Measurements from ENCODE around the gene AIFM1.

The AIFM1 gene

GRCh38 chrX:130090364-130090763 lies 75.3 kb downstream of the AIFM1 start:
- H3K79me2 ChIP-seq (ENCODE audit: low read length): no peaks in the 10 kb centered on the region
- H3K4me1 ChIP-seq (ENCODE audit: low read length): peaks cover 26% of the 10 kb centered on the region
- TF ChIP-seq EZH2phosphoT487 (IDR thresholded peaks at IDR 0.05; ENCODE audit: low read length) (no peak), EZH2 (optimal IDR thresholded peaks at IDR 0.05; ENCODE audit: low read depth, low read length) (no peak)
- TF ChIP-seq, protein P1, sequence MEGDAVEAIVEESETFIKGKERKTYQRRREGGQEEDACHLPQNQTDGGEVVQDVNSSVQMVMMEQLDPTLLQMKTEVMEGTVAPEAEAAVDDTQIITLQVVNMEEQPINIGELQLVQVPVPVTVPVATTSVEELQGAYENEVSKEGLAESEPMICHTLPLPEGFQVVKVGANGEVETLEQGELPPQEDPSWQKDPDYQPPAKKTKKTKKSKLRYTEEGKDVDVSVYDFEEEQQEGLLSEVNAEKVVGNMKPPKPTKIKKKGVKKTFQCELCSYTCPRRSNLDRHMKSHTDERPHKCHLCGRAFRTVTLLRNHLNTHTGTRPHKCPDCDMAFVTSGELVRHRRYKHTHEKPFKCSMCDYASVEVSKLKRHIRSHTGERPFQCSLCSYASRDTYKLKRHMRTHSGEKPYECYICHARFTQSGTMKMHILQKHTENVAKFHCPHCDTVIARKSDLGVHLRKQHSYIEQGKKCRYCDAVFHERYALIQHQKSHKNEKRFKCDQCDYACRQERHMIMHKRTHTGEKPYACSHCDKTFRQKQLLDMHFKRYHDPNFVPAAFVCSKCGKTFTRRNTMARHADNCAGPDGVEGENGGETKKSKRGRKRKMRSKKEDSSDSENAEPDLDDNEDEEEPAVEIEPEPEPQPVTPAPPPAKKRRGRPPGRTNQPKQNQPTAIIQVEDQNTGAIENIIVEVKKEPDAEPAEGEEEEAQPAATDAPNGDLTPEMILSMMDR (IDR thresholded peaks at IDR 0.05; ENCODE audit: low read length): no peak

GRCh38 chrX:130086447-130087206 lies 79.0 kb downstream of the AIFM1 start:
- Histone ChIP-seq H3K36me3 (replicated peaks; ENCODE audit: insufficient read depth, low read length) (no peaks in the 10 kb centered on the region), H3K9me3 (replicated peaks; ENCODE audit: insufficient read depth, low read length) (no peaks in the 10 kb centered on the region), H3K27ac (ENCODE audit: low read length) (no peak overlapping the region), H3K4me3 (ENCODE audit: low read length) (no peak overlapping the region), H3K79me2 (ENCODE audit: low read length) (peaks cover 4% of the 10 kb centered on the region; the same call in 1 of the 2 replicates), H3K9ac (ENCODE audit: low read length) (no peak overlapping the region), H3K9me2 (replicated peaks; ENCODE audit: insufficient read depth, low read length) (no peaks in the 10 kb centered on the region), H3F3A (ENCODE audit: insufficient read depth, low read length) (no peaks in the 10 kb centered on the region), H4K20me1 (ENCODE audit: insufficient read depth, low read length) (no peaks in the 10 kb centered on the region), H2AFZ (ENCODE audit: low read length) (no peak overlapping the region), H3K4me1 (ENCODE audit: low read length) (peaks cover 42% of the 10 kb centered on the region), H3K4me2 (ENCODE audit: low read depth, low read length) (no peak overlapping the region), H3K27me3 (replicated peaks; ENCODE audit: insufficient read depth, low read length) (no peaks in the 10 kb centered on the region)
- no peak for DNase-seq
- TF ChIP-seq EZH2 (optimal IDR thresholded peaks at IDR 0.05; ENCODE audit: low read depth, low read length): no peak
- TF ChIP-seq EZH2phosphoT487 (IDR thresholded peaks at IDR 0.05; ENCODE audit: low read length): no peak
- TF ChIP-seq, protein P1 (IDR thresholded peaks at IDR 0.05; ENCODE audit: low read length): no peak

More at GRCh38 chrX:130090364-130090763, 75.3 kb downstream of the AIFM1 start:
- Histone ChIP-seq H3K36me3 (replicated peaks; ENCODE audit: insufficient read depth, low read length) (no peaks in the 10 kb centered on the region), H3K9me2 (replicated peaks; ENCODE audit: insufficient read depth, low read length) (no peaks in the 10 kb centered on the region), H3K9me3 (replicated peaks; ENCODE audit: insufficient read depth, low read length) (no peaks in the 10 kb centered on the region), H3K9ac (ENCODE audit: low read length) (no peak overlapping the region), H3F3A (ENCODE audit: insufficient read depth, low read length) (no peaks in the 10 kb centered on the region), H3K4me3 (ENCODE audit: low read length) (no peak overlapping the region), H3K27me3 (replicated peaks; ENCODE audit: insufficient read depth, low read length) (no peaks in the 10 kb centered on the region), H3K27ac (ENCODE audit: low read length) (no peak overlapping the region), H3K4me2 (ENCODE audit: low read depth, low read length) (no peak overlapping the region), H2AFZ (ENCODE audit: low read length) (no peak overlapping the region), H4K20me1 (ENCODE audit: insufficient read depth, low read length) (no peaks in the 10 kb centered on the region)
- no peak for DNase-seq

- H2AFZ ChIP-seq (ENCODE audit: low read length): no peak overlapping the region
- no peak overlapping the region for H3K27ac ChIP-seq (ENCODE audit: low read length)
- no peaks in the 10 kb centered on the region for H3K36me3 ChIP-seq (replicated peaks; ENCODE audit: insufficient read depth, low read length)
- peaks cover 4% of the 10 kb centered on the region; the same call in 1 of the 2 replicates for H3K79me2 ChIP-seq (ENCODE audit: low read length)
- H3K27me3 ChIP-seq (replicated peaks; ENCODE audit: insufficient read depth, low read length): no peaks in the 10 kb centered on the region
- H3K9me3 ChIP-seq (replicated peaks; ENCODE audit: insufficient read depth, low read length): no peaks in the 10 kb centered on the region
- no peak for TF ChIP-seq EZH2phosphoT487 (IDR thresholded peaks at IDR 0.05; ENCODE audit: low read length)
- no peak for TF ChIP-seq EZH2 (optimal IDR thresholded peaks at IDR 0.05; ENCODE audit: low read depth, low read length)
- TF ChIP-seq, protein P1 (IDR thresholded peaks at IDR 0.05; ENCODE audit: low read length): no peak
- no peak for DNase-seq
- H3K4me2 ChIP-seq (ENCODE audit: low read depth, low read length): no peak overlapping the region
- H3K9me2 ChIP-seq (replicated peaks; ENCODE audit: insufficient read depth, low read length): no peaks in the 10 kb centered on the region
- no peaks in the 10 kb centered on the region for H4K20me1 ChIP-seq (ENCODE audit: insufficient read depth, low read length)
- H3K4me1 ChIP-seq (ENCODE audit: low read length): peaks cover 42% of the 10 kb centered on the region
- no peak overlapping the region for H3K4me3 ChIP-seq (ENCODE audit: low read length)
- no peak overlapping the region for H3K9ac ChIP-seq (ENCODE audit: low read length)
- no peaks in the 10 kb centered on the region for H3F3A ChIP-seq (ENCODE audit: insufficient read depth, low read length)
Observed at GRCh38 chrX:130085551-130086446, 79.8 kb downstream of the AIFM1 start.

Measured in MM.1S (cell line).